ENCODE data around the gene HCFC1R1.

Gene HCFC1R1

GRCh38 chr16:3017344-3017743, 6.4 kb downstream of the HCFC1R1 start:
- FAIRE-seq: no peak

- no peak for FAIRE-seq
Measured at GRCh38 chr16:3015865-3016521, 7.7 kb downstream of the HCFC1R1 start.

GRCh38 chr16:3014971-3015370, 8.8 kb downstream of the HCFC1R1 start:
- no peak for FAIRE-seq

GRCh38 chr16:3013998-3014690, 9.6 kb downstream of the HCFC1R1 start:
- FAIRE-seq: no peak

- FAIRE-seq: no peak
Measured at GRCh38 chr16:3013491-3013951, 10.2 kb downstream of the HCFC1R1 start.

- FAIRE-seq: no peak
Measured at GRCh38 chr16:3012828-3013420, 10.8 kb downstream of the HCFC1R1 start, which contains the start of gene CLDN9. TSS of gene CLDN9 (plus strand) at chr16:3012923. CDS start at chr16:3013363, 440 bp downstream.

GRCh38 chr16:3012246-3012645, 11.5 kb downstream of the HCFC1R1 start:
- no peak for FAIRE-seq

- FAIRE-seq: no peak
Measured at GRCh38 chr16:3010510-3010909, 13.2 kb downstream of the HCFC1R1 start.

GRCh38 chr16:3009568-3010390, 14.0 kb downstream of the HCFC1R1 start:
- no peak for FAIRE-seq

- FAIRE-seq: no peak
Measured at GRCh38 chr16:3008690-3009037, 15.1 kb downstream of the HCFC1R1 start.

- no peak for FAIRE-seq
Measured at GRCh38 chr16:3007957-3008689, 15.6 kb downstream of the HCFC1R1 start.

- FAIRE-seq: no peak
Measured at GRCh38 chr16:3007059-3007956, 16.4 kb downstream of the HCFC1R1 start.

- no peak for FAIRE-seq
Measured at GRCh38 chr16:3004781-3005284, 18.9 kb downstream of the HCFC1R1 start.

GRCh38 chr16:3004319-3004718, 19.4 kb downstream of the HCFC1R1 start:
- FAIRE-seq: no peak

- FAIRE-seq: peak; percentile 93
Measured at GRCh38 chr16:3003582-3004270, 20.0 kb downstream of the HCFC1R1 start.

GRCh38 chr16:3001316-3001715, 22.4 kb downstream of the HCFC1R1 start:
- no peak for FAIRE-seq

- no peak for FAIRE-seq
Measured at GRCh38 chr16:3000540-3000939, 23.2 kb downstream of the HCFC1R1 start.

- no peak for FAIRE-seq
Measured at GRCh38 chr16:2999929-3000328, 23.8 kb downstream of the HCFC1R1 start.

GRCh38 chr16:2996298-2996697, 27.4 kb downstream of the HCFC1R1 start:
- no peak for FAIRE-seq

GRCh38 chr16:2992383-2993081, 31.2 kb downstream of the HCFC1R1 start:
- FAIRE-seq: no peak
